Measurements from ENCODE around the gene KHSRP.

KHSRP gene

DNA sequence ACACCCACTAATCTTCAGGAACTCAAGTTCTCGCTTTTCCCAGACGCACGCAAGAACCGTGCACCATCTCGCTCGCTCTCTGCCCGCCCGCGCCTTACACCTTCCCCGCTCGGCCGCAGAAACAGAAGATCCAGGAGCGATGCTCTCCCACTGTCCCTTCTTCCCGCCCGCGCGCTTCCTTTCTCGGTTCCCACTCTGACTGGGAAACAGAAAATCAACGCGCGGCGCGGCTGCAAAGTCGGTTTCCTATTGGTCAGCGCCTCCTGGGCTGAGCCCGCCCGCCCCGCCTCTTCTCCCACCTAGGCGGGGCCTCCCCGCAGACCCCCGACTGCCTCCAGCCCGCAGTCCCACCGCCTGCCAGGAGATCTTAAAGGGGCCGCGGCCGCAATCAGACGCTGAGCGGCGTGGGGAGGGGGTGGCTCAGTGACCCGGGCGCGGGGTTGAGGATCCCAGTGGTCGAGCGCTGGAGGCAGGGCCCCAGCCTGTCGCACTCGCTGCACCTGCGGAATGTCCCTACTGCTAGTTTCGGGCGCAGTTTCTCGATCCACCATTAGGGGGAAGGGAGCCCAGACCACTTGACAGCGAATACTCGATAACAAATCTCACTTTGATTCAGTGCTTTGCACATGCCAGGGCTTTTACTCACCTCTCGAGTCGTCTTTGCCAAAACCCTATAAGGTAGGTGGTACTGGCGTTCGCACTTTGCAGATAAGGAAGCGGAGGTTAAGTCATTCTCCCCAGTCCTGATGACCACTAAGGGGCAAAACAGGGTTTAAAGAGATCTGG is 35.7 kb upstream of the KHSRP start:
- 0% methylated on average over 21 to 49 of the region's 57 CpGs for WGBS, 2 experiments (ENCODE audit: insufficient coverage in 2 of 2)
- H3K4me3 ChIP-seq (ENCODE audit: extremely low read depth, insufficient read depth, low read length, poor library complexity, severe bottlenecking), result peak overlapping the region; percentile 63
- H3K4me1 ChIP-seq (ENCODE audit: control insufficient read depth, insufficient read depth, low read length, poor library complexity, severe bottlenecking), result peaks cover 8% of the 10 kb centered on the region
- H3K36me3 ChIP-seq (ENCODE audit: control insufficient read depth, insufficient read depth, low read length), result peaks cover 14% of the 10 kb centered on the region
- peaks cover 2% of the 10 kb centered on the region for H3K9me3 ChIP-seq (ENCODE audit: control insufficient read depth, low read length)
- H3K27ac ChIP-seq (ENCODE audit: low read depth, low read length, severe bottlenecking), result peak overlapping the region; percentile 41

DNA sequence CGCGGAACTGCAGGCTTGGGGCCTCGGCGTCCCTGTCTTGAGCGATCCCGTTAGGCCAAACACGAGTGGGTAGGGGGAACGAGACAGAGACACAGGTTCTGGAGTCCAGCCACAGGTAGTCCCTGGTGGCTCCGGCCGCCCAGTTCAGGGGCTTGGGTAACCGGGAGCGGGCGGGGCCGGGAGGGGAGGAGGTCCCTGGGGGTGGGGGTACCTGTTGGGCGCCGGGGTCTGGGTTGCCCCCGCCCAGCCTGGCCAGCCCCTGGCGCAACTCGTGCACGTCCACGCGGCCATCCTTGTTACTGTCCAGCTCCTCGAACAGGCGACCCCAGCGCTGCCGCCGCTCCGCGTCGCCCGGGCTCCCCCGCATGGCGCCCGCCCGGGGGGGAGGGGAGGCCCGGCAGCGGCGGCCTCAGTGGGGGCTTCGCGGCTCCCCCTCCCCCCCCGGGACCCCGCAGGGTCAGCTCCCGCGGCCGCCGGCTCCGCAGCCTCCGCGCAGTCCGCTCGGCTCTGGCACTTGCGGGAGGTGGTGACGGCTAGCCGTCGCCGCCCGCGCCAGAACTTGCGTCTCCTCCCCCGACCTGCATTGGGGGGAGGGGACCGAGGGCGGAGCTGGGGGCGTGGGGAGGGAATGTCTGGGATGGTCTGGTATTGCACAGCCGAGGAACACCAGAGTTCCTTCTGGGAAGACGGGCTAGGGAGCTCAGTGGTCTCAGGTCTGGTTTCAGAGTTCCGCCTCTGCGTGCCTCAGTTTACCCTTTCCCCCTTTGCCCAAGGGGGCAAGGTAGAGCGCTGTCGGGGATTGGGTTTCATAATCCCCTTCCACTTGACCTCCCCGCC is 34.9 kb upstream of the KHSRP start, which contains the start of gene SLC25A23:
SLC25A23 (minus strand) TSS at position 531 of the 837 bp plus-strand sequence; CDS start at position 367, 164 bp downstream.
- H3K36me3 ChIP-seq (ENCODE audit: control insufficient read depth, insufficient read depth, low read length), result peaks cover 22% of the 10 kb centered on the region
- H3K4me1 ChIP-seq (ENCODE audit: control insufficient read depth, insufficient read depth, low read length, poor library complexity, severe bottlenecking), result peaks cover 8% of the 10 kb centered on the region
- peak within 1 kb of the TSS; percentile 41 for H3K27ac ChIP-seq (ENCODE audit: low read depth, low read length, severe bottlenecking)
- peak within 1 kb of the TSS; percentile 63 for H3K4me3 ChIP-seq (ENCODE audit: extremely low read depth, insufficient read depth, low read length, poor library complexity, severe bottlenecking)
- WGBS, 2 experiments (ENCODE audit: insufficient coverage in 2 of 2), result 0% methylated on average over 30 to 38 of the region's 70 CpGs
- H3K9me3 ChIP-seq (ENCODE audit: control insufficient read depth, low read length), result peaks cover 10% of the 10 kb centered on the region

- Histone ChIP-seq H3K27ac (ENCODE audit: low read depth, low read length, severe bottlenecking) (no peak overlapping the region), H3K4me1 (ENCODE audit: control insufficient read depth, insufficient read depth, low read length, poor library complexity, severe bottlenecking) (peaks cover 8% of the 10 kb centered on the region), H3K4me3 (ENCODE audit: extremely low read depth, insufficient read depth, low read length, poor library complexity, severe bottlenecking) (peak overlapping the region; percentile 63), H3K36me3 (ENCODE audit: control insufficient read depth, insufficient read depth, low read length) (peaks cover 29% of the 10 kb centered on the region), H3K9me3 (ENCODE audit: control insufficient read depth, low read length) (peaks cover 17% of the 10 kb centered on the region)
- WGBS, 2 experiments (ENCODE audit: insufficient coverage in 2 of 2), result 47 to 50% methylated on average over 12 to 14 of the region's 16 CpGs
Observed at GRCh38 chr19:6458695-6459261, 34.2 kb upstream of the KHSRP start.

- H3K4me3 ChIP-seq (ENCODE audit: extremely low read depth, insufficient read depth, low read length, poor library complexity, severe bottlenecking), result peak overlapping the region; percentile 63
- WGBS, 2 experiments (ENCODE audit: insufficient coverage in 2 of 2), result 82 to 84% methylated on average over 11 to 14 of the region's 17 CpGs
Observed at GRCh38 chr19:6457958-6458694, 33.5 kb upstream of the KHSRP start.

GRCh38 chr19:6455924-6456323 is 31.3 kb upstream of the KHSRP start:
- H3K27ac ChIP-seq (ENCODE audit: low read depth, low read length, severe bottlenecking), result no peak overlapping the region
- H3K9me3 ChIP-seq (ENCODE audit: control insufficient read depth, low read length), result peaks cover 20% of the 10 kb centered on the region
- H3K4me3 ChIP-seq (ENCODE audit: extremely low read depth, insufficient read depth, low read length, poor library complexity, severe bottlenecking), result no peak overlapping the region
- peaks cover 48% of the 10 kb centered on the region for H3K36me3 ChIP-seq (ENCODE audit: control insufficient read depth, insufficient read depth, low read length)
- H3K4me1 ChIP-seq (ENCODE audit: control insufficient read depth, insufficient read depth, low read length, poor library complexity, severe bottlenecking), result peaks cover 8% of the 10 kb centered on the region
- WGBS, 2 experiments (ENCODE audit: insufficient coverage in 2 of 2), result 94 to 99% methylated on average over 12 to 15 of the region's 15 CpGs

More at GRCh38 chr19:6457958-6458694, 33.5 kb upstream of the KHSRP start:
- Histone ChIP-seq H3K4me1 (ENCODE audit: control insufficient read depth, insufficient read depth, low read length, poor library complexity, severe bottlenecking) (peaks cover 8% of the 10 kb centered on the region), H3K9me3 (ENCODE audit: control insufficient read depth, low read length) (peaks cover 20% of the 10 kb centered on the region), H3K27ac (ENCODE audit: low read depth, low read length, severe bottlenecking) (no peak overlapping the region), H3K36me3 (ENCODE audit: control insufficient read depth, insufficient read depth, low read length) (peaks cover 35% of the 10 kb centered on the region)

GRCh38 chr19:6453951-6454565 is 29.4 kb upstream of the KHSRP start:
- 94 to 97% methylated on average over 10 of the region's 11 CpGs for WGBS, 2 experiments (ENCODE audit: insufficient coverage in 2 of 2)
- H3K36me3 ChIP-seq (ENCODE audit: control insufficient read depth, insufficient read depth, low read length), result peaks cover 48% of the 10 kb centered on the region

GRCh38 chr19:6452899-6453298 is 28.3 kb upstream of the KHSRP start:
- H3K4me3 ChIP-seq (ENCODE audit: extremely low read depth, insufficient read depth, low read length, poor library complexity, severe bottlenecking), result no peak overlapping the region
- H3K9me3 ChIP-seq (ENCODE audit: control insufficient read depth, low read length), result peaks cover 20% of the 10 kb centered on the region
- no peak overlapping the region for H3K27ac ChIP-seq (ENCODE audit: low read depth, low read length, severe bottlenecking)
- H3K4me1 ChIP-seq (ENCODE audit: control insufficient read depth, insufficient read depth, low read length, poor library complexity, severe bottlenecking), result peaks cover 3% of the 10 kb centered on the region
- WGBS, 2 experiments (ENCODE audit: insufficient coverage in 2 of 2), result no CpG with 5 or more reads among the region's 2 CpGs
- H3K36me3 ChIP-seq (ENCODE audit: control insufficient read depth, insufficient read depth, low read length), result peaks cover 48% of the 10 kb centered on the region

More at GRCh38 chr19:6453951-6454565, 29.4 kb upstream of the KHSRP start:
- H3K9me3 ChIP-seq (ENCODE audit: control insufficient read depth, low read length), result peaks cover 20% of the 10 kb centered on the region
- H3K4me1 ChIP-seq (ENCODE audit: control insufficient read depth, insufficient read depth, low read length, poor library complexity, severe bottlenecking), result peaks cover 8% of the 10 kb centered on the region
- H3K27ac ChIP-seq (ENCODE audit: low read depth, low read length, severe bottlenecking), result no peak overlapping the region
- no peak overlapping the region for H3K4me3 ChIP-seq (ENCODE audit: extremely low read depth, insufficient read depth, low read length, poor library complexity, severe bottlenecking)

DNA sequence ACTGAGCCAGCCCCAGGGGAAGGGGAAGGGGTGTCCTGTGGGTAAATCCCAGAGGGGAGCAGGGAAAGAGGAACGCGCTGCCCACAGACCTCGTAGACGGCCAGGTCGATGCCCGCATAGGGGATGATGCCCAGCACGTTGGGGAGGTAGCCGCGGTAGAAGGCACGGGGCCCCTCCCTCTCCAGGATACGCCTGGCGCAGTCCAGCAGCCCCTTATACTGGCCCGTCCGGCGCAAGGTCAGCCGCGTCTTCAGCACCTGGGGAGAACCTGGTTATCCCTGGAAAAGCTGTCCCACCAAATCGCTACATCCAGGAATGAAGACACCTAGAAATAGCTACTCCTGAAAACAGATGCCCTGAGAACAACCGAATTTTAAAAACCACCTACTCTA is 27.6 kb upstream of the KHSRP start:
- WGBS, 2 experiments (ENCODE audit: insufficient coverage in 2 of 2), result 96 to 98% methylated on average over 17 to 18 of the region's 19 CpGs
- H3K9me3 ChIP-seq (ENCODE audit: control insufficient read depth, low read length), result peaks cover 20% of the 10 kb centered on the region
- H3K4me1 ChIP-seq (ENCODE audit: control insufficient read depth, insufficient read depth, low read length, poor library complexity, severe bottlenecking), result no peaks in the 10 kb centered on the region
- no peak overlapping the region for H3K27ac ChIP-seq (ENCODE audit: low read depth, low read length, severe bottlenecking)
- no peak overlapping the region for H3K4me3 ChIP-seq (ENCODE audit: extremely low read depth, insufficient read depth, low read length, poor library complexity, severe bottlenecking)
- H3K36me3 ChIP-seq (ENCODE audit: control insufficient read depth, insufficient read depth, low read length), result peaks cover 48% of the 10 kb centered on the region

DNA sequence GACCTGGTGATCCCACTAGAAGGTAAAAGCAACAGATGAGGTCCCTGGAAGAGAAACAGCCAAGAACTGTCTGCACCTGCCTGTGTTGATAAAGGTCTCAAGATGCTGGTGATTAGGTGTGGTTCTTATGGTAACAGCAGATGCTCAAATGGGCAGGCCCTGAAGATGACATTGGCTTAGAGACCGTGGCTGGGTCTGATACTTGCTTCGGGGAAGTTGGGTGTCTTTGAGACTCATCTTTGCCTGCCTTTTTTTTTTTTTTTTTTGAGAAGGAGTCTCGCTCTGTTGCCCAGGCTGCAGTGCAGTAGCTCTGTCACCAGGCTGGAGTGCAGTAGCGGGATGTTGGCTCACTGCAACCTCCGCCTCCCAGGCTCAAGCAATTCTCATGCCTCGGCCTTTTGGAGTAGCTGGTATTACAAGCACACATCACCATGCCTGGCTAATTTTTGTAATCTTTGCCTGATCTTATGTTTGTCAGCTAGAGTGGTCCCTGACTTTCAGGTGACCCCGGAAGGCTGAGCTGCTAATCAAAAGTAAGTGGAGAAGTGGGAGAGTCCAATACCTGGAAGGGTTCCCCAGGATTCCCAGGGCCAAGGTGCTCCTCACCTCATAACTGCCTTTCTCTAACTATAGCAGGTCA is 27.1 kb upstream of the KHSRP start:
- peaks cover 50% of the 10 kb centered on the region for H3K36me3 ChIP-seq (ENCODE audit: control insufficient read depth, insufficient read depth, low read length)
- 93 to 96% methylated on average over 3 to 4 of the region's 7 CpGs for WGBS, 2 experiments (ENCODE audit: insufficient coverage in 2 of 2)
- H3K27ac ChIP-seq (ENCODE audit: low read depth, low read length, severe bottlenecking), result no peak overlapping the region
- H3K9me3 ChIP-seq (ENCODE audit: control insufficient read depth, low read length), result peaks cover 20% of the 10 kb centered on the region
- H3K4me1 ChIP-seq (ENCODE audit: control insufficient read depth, insufficient read depth, low read length, poor library complexity, severe bottlenecking), result no peaks in the 10 kb centered on the region
- no peak overlapping the region for H3K4me3 ChIP-seq (ENCODE audit: extremely low read depth, insufficient read depth, low read length, poor library complexity, severe bottlenecking)
